Esophagus muscularis mucosa (tissue), 3 donors: ENCODE measurements around the gene MSH3.

Experiments used
- CTCF ChIP-seq, 3 experiments: fragments of 200-600 bp in 2 of 3; fragments of 450-650 bp in 1 of 3; sonication (generic) in 2 of 3; IDR thresholded peaks; one replicate each; pipeline ENCODE4 v1.5.1; 2017 to 2019; ENCODE audit warnings: antibody characterized with exemption in 3 of 3, mild to moderate bottlenecking in 2 of 3, moderate library complexity in 1 of 3
- EP300 ChIP-seq: sonication (generic); formaldehyde crosslinking; IDR thresholded peaks from one replicate; pipeline ENCODE4 v1.6.1; 2017; ENCODE audit warnings: antibody characterized with exemption

GRCh38 chr5:80753712-80754111, 99.3 kb downstream of the MSH3 start:
- TF ChIP-seq CTCF (IDR thresholded peaks at IDR 0.05) (no peak), EP300 (no peak)
